Measurements from ENCODE around the gene TRIM14.

- TF ChIP-seq CTCF (IDR thresholded peaks at IDR 0.05) (no peak), EZH2 (IDR thresholded peaks at IDR 0.05; ENCODE audit: borderline replicate concordance, insufficient read depth, low read depth, low read length, poor library complexity, severe bottlenecking) (no peak)
Measured at GRCh38 chr9:98081477-98082219, 37.4 kb downstream of the TRIM14 start.

Measured in B cell (primary cell).